Measurements from ENCODE around the gene LIX1. TPM values are rescaled to one million over a fixed set of nuclear protein-coding genes. Genes with fewer than 3 reads are reported as not detected.

Gene LIX1
- polyA plus RNA-seq, 6 donors from 2014 or later = 0.93 to 3.3 (median 1.2) TPM

- peak; percentile 17 for DNase-seq
- peaks cover 55 to 75% (median 61%) of the 10 kb centered on the region in 3 donors for H3K4me1 Mint-ChIP-seq
- peak; percentile 60 to 64 for ATAC-seq (ENCODE audit: low read depth in 2 of 2)
- no peaks in the 10 kb centered on the region for H3K27me3 Mint-ChIP-seq
- H3K9me3 Mint-ChIP-seq = no peaks in the 10 kb centered on the region
- peak overlapping the region; percentile 79 to 98 (median 91) for H3K4me3 Mint-ChIP-seq
- H3K27ac Mint-ChIP-seq = peak overlapping the region; percentile 82 to 96 (median 89)
- H3K36me3 Mint-ChIP-seq = peaks cover 0 to 14% of the 10 kb centered on the region in 2 donors
Observed at GRCh38 chr5:97074859-97075489, 67.4 kb downstream of the LIX1 start.

DNA sequence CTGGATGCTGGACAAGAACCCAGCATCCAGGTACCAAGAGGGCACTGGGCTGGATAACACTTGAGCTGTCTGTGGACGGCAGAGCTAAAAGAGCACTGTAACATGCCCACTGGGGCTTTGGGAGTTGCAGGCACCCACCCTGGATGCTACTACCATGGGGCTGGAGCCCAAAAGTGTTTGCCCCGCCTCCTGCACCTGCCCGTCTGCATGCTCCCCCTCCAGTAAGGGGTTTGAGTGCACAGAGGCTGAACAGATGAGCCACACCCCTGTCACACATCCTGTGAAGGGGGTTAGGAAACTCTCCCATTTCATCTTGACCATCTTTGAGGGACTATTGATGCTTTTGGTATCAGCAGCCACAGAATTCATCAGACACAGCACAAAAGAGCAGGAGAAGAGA, 69.0 kb downstream of the LIX1 start:
- H3K9me3 Mint-ChIP-seq = no peaks in the 10 kb centered on the region
- H3K4me1 Mint-ChIP-seq = peaks cover 44 to 61% (median 46%) of the 10 kb centered on the region in 3 donors
- H3K27me3 Mint-ChIP-seq = no peaks in the 10 kb centered on the region
- peak overlapping the region; percentile 79 to 98 (median 91) for H3K4me3 Mint-ChIP-seq
- no peak for DNase-seq
- H3K36me3 Mint-ChIP-seq = peaks cover 0 to 14% of the 10 kb centered on the region in 2 donors
- peak overlapping the region; percentile 63 to 96 (median 84) for H3K27ac Mint-ChIP-seq
- peak; percentile 69 to 70 for ATAC-seq (ENCODE audit: low read depth in 2 of 2)

DNA sequence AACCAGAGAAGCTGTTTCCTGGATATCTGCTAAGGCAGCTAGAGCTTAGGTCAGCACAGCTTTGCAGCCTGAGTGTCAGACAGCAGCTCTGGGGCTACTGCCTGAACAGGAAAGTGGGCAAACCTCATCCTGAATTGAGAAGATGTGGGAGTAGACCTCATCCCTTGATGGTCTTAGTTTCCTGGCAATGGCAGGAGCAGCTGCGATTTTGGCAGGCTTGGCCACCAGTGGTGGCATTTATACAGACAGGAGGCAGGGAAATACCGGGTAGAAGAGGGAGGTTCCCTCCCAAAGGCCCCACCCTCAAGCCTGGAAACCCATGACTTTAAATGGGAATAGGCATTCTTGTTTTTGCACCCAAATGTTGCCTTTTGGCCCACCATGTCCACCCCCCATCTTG, 69.7 kb downstream of the LIX1 start:
- H3K27me3 Mint-ChIP-seq = no peaks in the 10 kb centered on the region
- H3K27ac Mint-ChIP-seq = peak overlapping the region in 5 of 6 donors; percentile 44 to 96 (median 82)
- no peaks in the 10 kb centered on the region for H3K9me3 Mint-ChIP-seq
- DNase-seq (no peak), ATAC-seq (ENCODE audit: low read depth in 2 of 2) (no peak)
- peak overlapping the region; percentile 79 to 98 (median 91) for H3K4me3 Mint-ChIP-seq
- peaks cover 0 to 14% of the 10 kb centered on the region in 2 donors for H3K36me3 Mint-ChIP-seq
- peaks cover 37 to 53% (median 40%) of the 10 kb centered on the region in 3 donors for H3K4me1 Mint-ChIP-seq

- DNase-seq (no peak), ATAC-seq (ENCODE audit: low read depth in 2 of 2) (no peak)
- Mint-ChIP-seq H3K4me3 (peak overlapping the region in 3 of 8 donors; percentile 35 to 92 (median 90)), H3K9me3 (no peaks in the 10 kb centered on the region), H3K4me1 (peaks cover 32 to 48% (median 37%) of the 10 kb centered on the region in 3 donors), H3K27ac (no peak overlapping the region), H3K27me3 (no peaks in the 10 kb centered on the region), H3K36me3 (peaks cover 0 to 12% of the 10 kb centered on the region in 2 donors)
Observed at GRCh38 chr5:97071993-97072392, 70.4 kb downstream of the LIX1 start.

DNA sequence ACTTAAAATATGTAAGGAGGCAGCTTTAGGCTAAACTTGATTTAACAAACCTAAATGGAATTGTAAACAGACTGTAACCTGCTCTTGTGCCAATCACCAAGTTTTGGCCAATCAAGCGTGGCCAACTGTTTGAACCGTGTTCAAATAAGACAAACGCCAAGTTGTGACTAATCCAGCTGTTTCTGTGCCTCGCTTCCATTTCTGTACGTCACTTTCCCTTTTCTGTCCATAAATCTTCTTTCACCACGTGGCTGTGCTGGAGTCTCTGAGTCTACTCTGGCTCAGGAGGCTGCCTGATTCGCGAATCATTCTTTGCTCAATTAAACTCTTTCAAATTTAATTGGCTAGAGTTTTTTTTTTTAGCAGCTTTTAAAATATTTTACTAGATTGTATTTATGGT, 71.3 kb downstream of the LIX1 start:
- Mint-ChIP-seq H3K27ac (no peak overlapping the region), H3K4me1 (peaks cover 28 to 39% (median 33%) of the 10 kb centered on the region in 3 donors), H3K27me3 (no peaks in the 10 kb centered on the region), H3K9me3 (no peaks in the 10 kb centered on the region), H3K36me3 (peaks cover 0 to 8% of the 10 kb centered on the region in 2 donors), H3K4me3 (peak overlapping the region in 1 of 8 donors; percentile 66)
- DNase-seq = no peak
- no peak for ATAC-seq (ENCODE audit: low read depth in 2 of 2)

DNA sequence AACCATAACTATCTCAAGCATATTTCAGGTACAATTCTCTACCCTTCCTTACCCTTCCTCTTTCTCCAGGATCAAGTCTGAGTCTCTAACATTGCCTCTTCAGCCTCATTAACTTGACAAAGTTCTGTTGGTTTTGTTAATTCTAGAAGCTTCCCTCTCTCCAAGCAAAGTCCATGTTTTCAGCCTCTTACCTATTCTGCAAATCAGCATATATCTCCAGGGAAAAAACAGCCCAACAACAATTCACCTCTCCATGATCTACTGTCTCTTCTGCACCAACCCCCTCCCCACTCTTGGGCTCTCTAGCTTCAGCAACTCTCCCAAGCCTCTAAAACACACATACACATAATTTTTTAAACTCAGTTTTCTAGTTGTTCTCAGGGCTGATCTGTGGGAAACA, 72.2 kb downstream of the LIX1 start:
- ATAC-seq (ENCODE audit: low read depth in 2 of 2) = no peak
- peaks cover 0 to 8% of the 10 kb centered on the region in 2 donors for H3K36me3 Mint-ChIP-seq
- peak overlapping the region in 3 of 6 donors; percentile 4 to 40 (median 8) for H3K27ac Mint-ChIP-seq
- no peaks in the 10 kb centered on the region for H3K27me3 Mint-ChIP-seq
- peaks cover 26 to 30% (median 28%) of the 10 kb centered on the region in 3 donors for H3K4me1 Mint-ChIP-seq
- no peak for DNase-seq
- peak overlapping the region in 1 of 8 donors; percentile 41 for H3K4me3 Mint-ChIP-seq
- no peaks in the 10 kb centered on the region for H3K9me3 Mint-ChIP-seq

GRCh38 chr5:97067296-97067850, 75.0 kb downstream of the LIX1 start:
- no peak overlapping the region for H3K27ac Mint-ChIP-seq
- no peaks in the 10 kb centered on the region for H3K36me3 Mint-ChIP-seq
- no peak for ATAC-seq (ENCODE audit: low read depth in 2 of 2)
- DNase-seq = no peak
- no peaks in the 10 kb centered on the region for H3K27me3 Mint-ChIP-seq
- H3K4me3 Mint-ChIP-seq = no peak overlapping the region
- H3K4me1 Mint-ChIP-seq = peaks cover 2 to 6% (median 5%) of the 10 kb centered on the region in 3 donors
- H3K9me3 Mint-ChIP-seq = no peaks in the 10 kb centered on the region

- ATAC-seq (ENCODE audit: low read depth in 2 of 2) = no peak
- Mint-ChIP-seq H3K27me3 (no peaks in the 10 kb centered on the region), H3K27ac (no peak overlapping the region), H3K9me3 (no peaks in the 10 kb centered on the region), H3K4me1 (peaks cover 0 to 4% (median 0%) of the 10 kb centered on the region in 3 donors), H3K4me3 (no peak overlapping the region), H3K36me3 (no peaks in the 10 kb centered on the region)
- DNase-seq = no peak
Observed at GRCh38 chr5:97065475-97065874, 76.9 kb downstream of the LIX1 start.

- no peak for ATAC-seq (ENCODE audit: low read depth in 2 of 2)
- Mint-ChIP-seq H3K36me3 (peaks cover 15 to 19% of the 10 kb centered on the region in 2 donors), H3K27me3 (peaks cover 0 to 9% (median 0%) of the 10 kb centered on the region in 3 donors), H3K27ac (peak overlapping the region in 1 of 6 donors; percentile 60), H3K4me3 (no peak overlapping the region), H3K4me1 (no peaks in the 10 kb centered on the region), H3K9me3 (peaks cover 0 to 17% (median 0%) of the 10 kb centered on the region in 7 donors)
- no peak for DNase-seq
Observed at GRCh38 chr5:97063251-97063650, 79.2 kb downstream of the LIX1 start.

- Mint-ChIP-seq H3K27me3 (peaks cover 0 to 9% (median 0%) of the 10 kb centered on the region in 3 donors), H3K36me3 (peaks cover 15 to 19% of the 10 kb centered on the region in 2 donors), H3K27ac (peak overlapping the region in 2 of 6 donors; percentile 16 to 79), H3K9me3 (peaks cover 0 to 19% (median under 1%) of the 10 kb centered on the region in 7 donors), H3K4me1 (no peaks in the 10 kb centered on the region), H3K4me3 (no peak overlapping the region)
- DNase-seq (no peak), ATAC-seq (ENCODE audit: low read depth in 2 of 2) (no peak)
Observed at GRCh38 chr5:97062046-97062445, 80.4 kb downstream of the LIX1 start.

DNA sequence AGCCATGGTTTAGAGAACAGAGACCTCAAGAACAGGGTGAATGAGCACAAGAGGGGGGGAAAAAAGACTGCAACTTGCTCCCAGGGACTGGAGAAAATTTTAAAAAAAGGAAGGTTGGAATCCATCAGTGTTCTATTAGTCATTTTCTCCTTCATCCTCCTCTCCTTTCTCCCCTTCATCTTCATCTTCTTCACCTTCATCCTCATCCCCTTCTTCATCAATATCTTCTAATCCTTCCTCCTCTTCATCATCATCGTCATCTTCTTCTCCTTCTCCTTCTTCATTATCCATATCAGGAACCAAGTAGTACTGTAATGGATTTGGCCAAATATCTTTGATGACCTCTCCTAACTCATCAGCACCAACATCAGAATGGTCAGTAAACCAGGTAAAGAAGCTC, 86.1 kb downstream of the LIX1 start:
- Mint-ChIP-seq H3K36me3 (peaks cover 19 to 23% of the 10 kb centered on the region in 2 donors), H3K27ac (no peak overlapping the region), H3K4me3 (no peak overlapping the region), H3K4me1 (no peaks in the 10 kb centered on the region), H3K27me3 (peaks cover 0 to 9% (median 0%) of the 10 kb centered on the region in 3 donors), H3K9me3 (peaks cover 0 to 26% (median 5%) of the 10 kb centered on the region in 7 donors)
- ATAC-seq (ENCODE audit: low read depth in 2 of 2) (no peak), DNase-seq (no peak)

DNA sequence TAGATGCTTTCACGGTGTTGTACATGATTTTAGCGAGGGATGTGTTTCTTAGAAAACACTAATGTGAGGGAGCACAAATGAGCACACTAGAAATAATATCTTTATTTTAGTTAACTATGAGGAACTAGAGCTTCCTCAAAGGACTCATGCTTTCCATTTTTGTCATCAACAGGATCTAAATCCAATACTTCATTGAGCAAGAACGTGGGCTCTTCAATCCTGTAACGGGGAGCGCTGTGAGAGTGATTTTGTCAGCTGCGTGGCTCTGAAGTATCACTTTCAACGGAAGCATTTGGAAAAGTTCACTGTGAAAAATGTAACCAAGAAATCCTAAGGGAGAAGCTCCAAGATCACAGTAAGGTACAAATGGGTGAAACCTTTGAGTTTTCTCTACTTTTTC, 93.2 kb downstream of the LIX1 start:
- peaks cover 0 to 15% (median 4%) of the 10 kb centered on the region in 7 donors for H3K9me3 Mint-ChIP-seq
- no peaks in the 10 kb centered on the region for H3K4me1 Mint-ChIP-seq
- no peak overlapping the region for H3K4me3 Mint-ChIP-seq
- DNase-seq = no peak
- no peak overlapping the region for H3K27ac Mint-ChIP-seq
- peaks cover 0 to 12% of the 10 kb centered on the region in 2 donors for H3K36me3 Mint-ChIP-seq
- peaks cover 4 to 13% (median 8%) of the 10 kb centered on the region in 3 donors for H3K27me3 Mint-ChIP-seq
- ATAC-seq (ENCODE audit: low read depth in 2 of 2) = no peak

GRCh38 chr5:97047076-97047475, 95.3 kb downstream of the LIX1 start:
- H3K4me3 Mint-ChIP-seq = no peak overlapping the region
- H3K9me3 Mint-ChIP-seq = peaks cover 0 to 4% (median 3%) of the 10 kb centered on the region in 7 donors
- DNase-seq (no peak), ATAC-seq (ENCODE audit: low read depth in 2 of 2) (no peak)
- H3K27me3 Mint-ChIP-seq = peaks cover 4 to 13% (median 8%) of the 10 kb centered on the region in 3 donors
- H3K27ac Mint-ChIP-seq = no peak overlapping the region
- peaks cover 0 to 10% (median 0%) of the 10 kb centered on the region in 3 donors for H3K4me1 Mint-ChIP-seq
- peaks cover 0 to 7% of the 10 kb centered on the region in 2 donors for H3K36me3 Mint-ChIP-seq

Data from naive B cell (primary cell).